Caco-2 (cell line): Measurements from ENCODE around the gene ATG13. TPM values are rescaled to one million over a fixed set of nuclear protein-coding genes. Genes with fewer than 3 reads are reported as not detected.

Experiments used
- BruUV-seq: library from RNA; stranded (reverse); fragments of 400-500 nt; replicated peaks from 2 replicates; lab custom pipeline; 2021; lab: Mats Ljungman, UMichigan
- CTCF ChIA-PET: fragments of 300-600 bp; sonication (Branson Sonifier 250); formaldehyde crosslinking; loops from one replicate; lab custom pipeline; 2022; ENCODE audit warnings: antibody characterized with exemption; lab: Charles Lee
- POLR2A ChIA-PET: fragments of 300-600 bp; sonication (Branson Sonifier 250); formaldehyde crosslinking; loops from one replicate; lab custom pipeline; 2022; ENCODE audit warnings: antibody characterized with exemption; lab: Charles Lee
- DNase-seq, 2 experiments: peaks; one replicate each; pipeline versions ENCODE4 v3.0.0 to v3.0.0-alpha.2; 2020 to 2022
- H3K27me3 ChIP-seq: replicated peaks from 2 replicates; pipeline ENCODE4 v1.6.0; 2011; ENCODE audit warnings: low read length; ENCODE audit not compliant: control insufficient read depth, insufficient read depth
- H3K36me3 ChIP-seq: 2 replicates; pipeline ENCODE4 v1.5.1; 2011; ENCODE audit warnings: low read length; ENCODE audit not compliant: control insufficient read depth, insufficient read depth
- H3K4me1 ChIP-seq: fragments of 250-450 bp; sonication (Bioruptor Pico); 2 replicates; pipeline ENCODE4 v1.5.1; 2020; ENCODE audit warnings: mild to moderate bottlenecking
- H3K4me3 ChIP-seq: 2 replicates; pipeline ENCODE4 v1.5.1; 2011; ENCODE audit warnings: low read depth, mild to moderate bottlenecking, control low read depth, low read length
- H3K9me3 ChIP-seq: fragments of 250-450 bp; sonication (Bioruptor Pico); 2 replicates; pipeline ENCODE4 v1.5.1; 2020; ENCODE audit warnings: mild to moderate bottlenecking, moderate library complexity
- H3K27ac Mint-ChIP-seq: one replicate; pipeline ENCODE4 v1.8.0; 2022; ENCODE audit warnings: mixed read lengths; ENCODE audit not compliant: unreplicated experiment
- H3K27me3 Mint-ChIP-seq: one replicate; pipeline ENCODE4 v1.8.0; 2022; ENCODE audit warnings: mixed read lengths; ENCODE audit not compliant: insufficient read depth, unreplicated experiment
- H3K36me3 Mint-ChIP-seq: one replicate; pipeline ENCODE4 v1.8.0; 2022; ENCODE audit warnings: mild to moderate bottlenecking, mixed read lengths; ENCODE audit not compliant: insufficient read depth, unreplicated experiment
- H3K4me1 Mint-ChIP-seq: one replicate; pipeline ENCODE4 v1.8.0; 2022; ENCODE audit warnings: low read depth, mixed read lengths; ENCODE audit not compliant: unreplicated experiment
- H3K4me3 Mint-ChIP-seq: one replicate; pipeline ENCODE4 v1.8.0; 2022; ENCODE audit warnings: mild to moderate bottlenecking, moderate library complexity, mixed read lengths; ENCODE audit not compliant: unreplicated experiment
- H3K9me3 Mint-ChIP-seq: one replicate; pipeline ENCODE4 v1.8.0; 2022; ENCODE audit warnings: mixed read lengths; ENCODE audit not compliant: unreplicated experiment
- intact Hi-C: fragments of 100-400 bp; cut with micrococcal nuclease; formaldehyde crosslinking; loops from one replicate; pipeline ENCODE4 v1.10.0; 2022; ENCODE audit not compliant: unreplicated experiment
- total RNA-seq: library from RNA; stranded (reverse); gene quantifications from 2 replicates; pipeline ENCODE4 v1.2.3, GENCODE V29; 2022
- TF ChIP-seq, protein P1 (sequence below), 2 experiments: fragments of 200-600 bp in 1 of 2; IDR thresholded peaks; 1 replicate in 1 of 2; 2 replicates in 1 of 2; pipeline versions ENCODE4 v1.5.1 to v1.8.0; 2011 to 2022; ENCODE audit warnings: antibody characterized with exemption in 1 of 2, control low read depth in 1 of 2, inconsistent platforms in 1 of 2, low read depth in 1 of 2, low read length in 1 of 2, mild to moderate bottlenecking in 1 of 2, moderate library complexity in 1 of 2; ENCODE audit not compliant: insufficient read depth in 1 of 2, severe bottlenecking in 1 of 2, unreplicated experiment in 1 of 2

Gene ATG13
- total RNA-seq, 1 experiment from 2014 or later, result 101 TPM

DNA sequence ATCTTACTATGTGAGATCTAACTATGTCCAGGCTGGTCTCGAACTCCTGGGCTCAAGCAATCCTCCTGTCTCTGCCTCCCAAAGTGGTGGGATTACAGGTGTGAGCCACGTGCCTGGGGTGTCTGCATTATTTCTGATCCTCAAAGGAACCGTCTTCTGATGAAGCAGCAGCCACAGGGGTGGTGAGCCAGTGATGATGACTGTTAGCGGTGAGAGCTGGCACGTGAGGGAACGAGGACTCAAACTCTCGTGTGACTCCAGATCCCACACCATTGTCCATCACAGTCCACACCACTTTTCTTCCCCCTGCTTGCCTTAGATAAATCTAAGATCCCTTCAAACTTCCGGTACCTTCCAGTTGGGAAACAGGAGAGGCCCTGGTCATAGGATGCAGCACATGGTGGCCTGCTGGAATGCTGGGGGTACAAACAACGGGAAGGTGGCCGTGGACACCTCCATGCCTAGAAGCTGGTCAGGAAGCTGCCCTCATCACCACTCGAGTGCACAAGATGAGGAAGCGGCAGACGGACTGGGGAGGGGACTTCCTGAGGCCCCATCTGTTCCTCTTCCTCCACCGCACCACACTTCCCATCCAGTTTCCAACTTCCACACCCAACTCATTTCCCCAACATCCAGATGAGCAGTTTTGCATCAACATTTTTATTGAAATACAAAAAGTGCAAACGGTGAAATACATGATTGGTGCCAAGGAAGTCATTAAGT is 59.2 kb downstream of the ATG13 start:
- no peak for DNase-seq
- Mint-ChIP-seq H3K4me1 (peaks cover 12% of the 10 kb centered on the region), H3K9me3 (no peaks in the 10 kb centered on the region), H3K4me3 (no peak overlapping the region), H3K27me3 (no peaks in the 10 kb centered on the region), H3K36me3 (peaks cover 46% of the 10 kb centered on the region), H3K27ac (peak overlapping the region; percentile 2)
- no TSS peak for BruUV-seq
- intact Hi-C loops, result no loop called here
- H3K9me3 ChIP-seq, result no peaks in the 10 kb centered on the region
- TF ChIP-seq, protein P1, sequence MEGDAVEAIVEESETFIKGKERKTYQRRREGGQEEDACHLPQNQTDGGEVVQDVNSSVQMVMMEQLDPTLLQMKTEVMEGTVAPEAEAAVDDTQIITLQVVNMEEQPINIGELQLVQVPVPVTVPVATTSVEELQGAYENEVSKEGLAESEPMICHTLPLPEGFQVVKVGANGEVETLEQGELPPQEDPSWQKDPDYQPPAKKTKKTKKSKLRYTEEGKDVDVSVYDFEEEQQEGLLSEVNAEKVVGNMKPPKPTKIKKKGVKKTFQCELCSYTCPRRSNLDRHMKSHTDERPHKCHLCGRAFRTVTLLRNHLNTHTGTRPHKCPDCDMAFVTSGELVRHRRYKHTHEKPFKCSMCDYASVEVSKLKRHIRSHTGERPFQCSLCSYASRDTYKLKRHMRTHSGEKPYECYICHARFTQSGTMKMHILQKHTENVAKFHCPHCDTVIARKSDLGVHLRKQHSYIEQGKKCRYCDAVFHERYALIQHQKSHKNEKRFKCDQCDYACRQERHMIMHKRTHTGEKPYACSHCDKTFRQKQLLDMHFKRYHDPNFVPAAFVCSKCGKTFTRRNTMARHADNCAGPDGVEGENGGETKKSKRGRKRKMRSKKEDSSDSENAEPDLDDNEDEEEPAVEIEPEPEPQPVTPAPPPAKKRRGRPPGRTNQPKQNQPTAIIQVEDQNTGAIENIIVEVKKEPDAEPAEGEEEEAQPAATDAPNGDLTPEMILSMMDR (IDR thresholded peaks at IDR 0.05; ENCODE audit: insufficient read depth in 1 of 2, low read depth in 1 of 2, low read length in 1 of 2, severe bottlenecking in 1 of 2, unreplicated experiment in 1 of 2), result no peak
- no peaks in the 10 kb centered on the region for H3K27me3 ChIP-seq
- H3K4me3 ChIP-seq, result no peak overlapping the region
- peaks cover 4% of the 10 kb centered on the region for H3K36me3 ChIP-seq
- POLR2A ChIA-PET, result interaction anchor here (0.7 kb wide), 1 partner anchor 126 kb away, joined by 11 read pairs; no protein-coding TSS in a partner anchor
- CTCF ChIA-PET, result no interaction called here
- H3K4me1 ChIP-seq, result peaks cover 22% of the 10 kb centered on the region

DNA sequence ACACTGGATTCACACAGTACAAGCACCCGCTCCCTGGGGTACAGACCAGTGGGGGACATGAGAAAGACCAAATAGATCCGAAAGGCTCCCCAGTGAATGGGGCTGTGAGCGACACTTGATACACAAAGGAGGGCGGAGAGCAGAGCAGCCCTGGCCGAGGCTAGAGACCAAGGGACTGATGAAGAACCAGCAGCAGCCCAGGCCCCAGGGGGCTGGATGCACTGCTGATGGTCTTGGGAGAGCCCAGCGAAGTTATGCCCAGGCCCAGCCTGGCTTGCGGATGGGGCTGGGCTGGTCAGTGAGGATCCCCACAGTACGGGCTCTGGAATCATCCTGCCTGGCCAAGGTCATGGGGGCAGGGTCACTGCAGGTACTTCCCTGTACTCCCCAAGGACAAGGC is 59.8 kb downstream of the ATG13 start:
- Histone ChIP-seq H3K27me3 (no peaks in the 10 kb centered on the region), H3K4me3 (no peak overlapping the region), H3K4me1 (peaks cover 22% of the 10 kb centered on the region), H3K9me3 (no peaks in the 10 kb centered on the region), H3K36me3 (peaks cover 4% of the 10 kb centered on the region)
- Mint-ChIP-seq H3K27me3 (no peaks in the 10 kb centered on the region), H3K27ac (peak overlapping the region; percentile 2), H3K9me3 (no peaks in the 10 kb centered on the region), H3K36me3 (peaks cover 41% of the 10 kb centered on the region), H3K4me3 (no peak overlapping the region), H3K4me1 (peaks cover 12% of the 10 kb centered on the region)
- no peak for DNase-seq
- POLR2A ChIA-PET, result no interaction called here
- CTCF ChIA-PET, result no interaction called here
- TSS peak; percentile 53 for BruUV-seq
- TF ChIP-seq, protein P1 (IDR thresholded peaks at IDR 0.05; ENCODE audit: insufficient read depth in 1 of 2, low read depth in 1 of 2, low read length in 1 of 2, severe bottlenecking in 1 of 2, unreplicated experiment in 1 of 2), result no peak
- intact Hi-C loops, result no loop called here

DNA sequence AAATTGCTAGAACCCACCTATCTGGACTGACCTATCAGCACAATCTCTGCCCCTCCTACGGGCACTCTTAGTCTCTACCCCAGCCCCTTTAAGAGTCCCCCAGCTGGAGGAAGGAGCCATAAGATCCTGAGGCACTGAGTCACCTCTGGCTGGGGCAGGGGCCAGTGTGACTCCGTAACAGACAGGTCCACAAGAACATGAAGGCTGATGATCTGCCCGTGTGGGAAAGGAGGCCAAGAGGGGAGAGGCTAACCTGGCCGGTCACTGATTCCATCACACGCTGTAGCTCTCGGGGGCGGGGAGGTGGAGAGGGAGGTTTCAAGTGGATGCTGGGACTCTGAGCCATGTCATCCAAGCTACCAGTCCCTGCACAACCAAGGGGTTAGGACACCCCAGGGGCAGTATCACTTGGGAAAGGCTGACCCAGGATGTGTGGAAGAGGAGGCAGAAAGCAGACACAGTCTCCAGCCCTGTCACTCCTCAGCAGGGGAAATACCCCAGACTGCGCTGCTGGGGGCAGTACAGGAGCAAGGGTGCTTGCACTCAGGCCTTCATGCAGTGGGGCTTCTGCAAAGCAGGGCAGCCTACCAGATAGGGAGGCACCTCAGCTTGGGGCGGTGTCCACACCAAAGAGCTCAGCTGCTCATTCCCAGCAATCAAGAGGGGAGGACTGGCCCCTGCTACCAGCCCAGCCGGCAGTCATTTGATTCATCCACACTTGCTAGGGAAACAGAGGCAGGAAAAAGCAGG is 60.8 kb downstream of the ATG13 start:
- Histone ChIP-seq H3K4me1 (peaks cover 22% of the 10 kb centered on the region), H3K36me3 (peaks cover 4% of the 10 kb centered on the region), H3K27me3 (no peaks in the 10 kb centered on the region), H3K9me3 (no peaks in the 10 kb centered on the region), H3K4me3 (no peak overlapping the region)
- intact Hi-C loops, result no loop called here
- Mint-ChIP-seq H3K4me1 (peaks cover 12% of the 10 kb centered on the region), H3K36me3 (peaks cover 32% of the 10 kb centered on the region), H3K27me3 (no peaks in the 10 kb centered on the region), H3K4me3 (no peak overlapping the region), H3K27ac (no peak overlapping the region), H3K9me3 (no peaks in the 10 kb centered on the region)
- ChIA-PET CTCF (interaction anchor here (0.7 kb wide), 1 partner anchor 1545 kb away, joined by 3 read pairs; no protein-coding TSS in a partner anchor), POLR2A (no interaction called here)
- no TSS peak for BruUV-seq
- TF ChIP-seq, protein P1 (IDR thresholded peaks at IDR 0.05; ENCODE audit: insufficient read depth in 1 of 2, low read depth in 1 of 2, low read length in 1 of 2, severe bottlenecking in 1 of 2, unreplicated experiment in 1 of 2), result no peak
- no peak for DNase-seq
